Lower leg skin (tissue), 3 donors: ENCODE results near the gene SYDE1.

ENCODE experiments used
- POLR2A ChIP-seq, 2 donors: fragments of 450-650 bp; IDR thresholded peaks; one replicate each; pipeline ENCODE4 v1.6.1; 2016 to 2017; ENCODE audit warnings: antibody characterized with exemption in 2 of 2, mild to moderate bottlenecking in 1 of 2, moderate library complexity in 1 of 2
- TF ChIP-seq, protein P1 (sequence below), 3 donors: fragments of 450-650 bp; IDR thresholded peaks; one replicate each; pipeline ENCODE4 v1.5.1; 2016; ENCODE audit warnings: antibody characterized with exemption in 3 of 3, mild to moderate bottlenecking in 3 of 3, moderate library complexity in 2 of 3

DNA sequence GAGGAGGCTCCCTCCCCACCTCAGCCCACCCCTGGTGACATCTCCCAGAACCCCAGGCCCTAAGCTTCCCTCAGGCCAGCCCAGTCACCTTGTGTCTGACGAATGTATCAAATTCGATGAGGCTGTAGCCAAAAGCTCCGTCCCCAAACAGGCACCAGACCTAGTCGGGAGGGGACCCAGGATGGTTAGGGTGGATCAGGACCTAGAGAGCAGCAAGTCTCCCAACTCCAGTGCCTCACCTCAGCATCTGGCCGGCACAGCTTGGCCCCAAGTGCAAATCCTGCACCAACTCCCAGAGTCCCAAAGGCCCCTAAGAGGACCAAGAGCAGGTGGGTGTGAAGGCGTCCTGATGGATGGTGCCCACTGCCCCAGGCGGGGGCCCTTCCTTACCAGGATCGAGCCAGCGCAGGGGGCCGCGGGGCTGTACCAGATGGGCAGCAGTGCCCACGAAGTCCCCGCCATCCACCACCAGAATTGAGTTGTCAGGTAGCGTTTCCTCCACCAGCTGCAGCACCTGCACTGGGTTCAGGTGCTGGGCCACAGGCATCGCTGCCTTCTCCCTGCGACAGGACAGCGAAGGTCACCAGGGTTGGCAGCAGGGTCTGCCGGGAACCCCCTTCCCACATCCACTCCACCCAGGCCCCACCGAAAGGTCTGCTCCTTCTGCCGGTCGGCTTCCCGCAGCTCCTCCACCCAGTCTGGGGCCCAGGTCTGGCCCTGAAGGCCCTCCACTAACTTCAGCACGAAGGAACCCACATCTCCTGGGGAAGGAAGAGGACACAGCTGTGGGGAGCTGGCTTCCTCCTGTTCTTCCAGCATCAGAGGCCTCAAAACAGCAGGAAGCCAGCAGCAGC, 8.8 kb downstream of the SYDE1 start:
- TF ChIP-seq, protein P1, sequence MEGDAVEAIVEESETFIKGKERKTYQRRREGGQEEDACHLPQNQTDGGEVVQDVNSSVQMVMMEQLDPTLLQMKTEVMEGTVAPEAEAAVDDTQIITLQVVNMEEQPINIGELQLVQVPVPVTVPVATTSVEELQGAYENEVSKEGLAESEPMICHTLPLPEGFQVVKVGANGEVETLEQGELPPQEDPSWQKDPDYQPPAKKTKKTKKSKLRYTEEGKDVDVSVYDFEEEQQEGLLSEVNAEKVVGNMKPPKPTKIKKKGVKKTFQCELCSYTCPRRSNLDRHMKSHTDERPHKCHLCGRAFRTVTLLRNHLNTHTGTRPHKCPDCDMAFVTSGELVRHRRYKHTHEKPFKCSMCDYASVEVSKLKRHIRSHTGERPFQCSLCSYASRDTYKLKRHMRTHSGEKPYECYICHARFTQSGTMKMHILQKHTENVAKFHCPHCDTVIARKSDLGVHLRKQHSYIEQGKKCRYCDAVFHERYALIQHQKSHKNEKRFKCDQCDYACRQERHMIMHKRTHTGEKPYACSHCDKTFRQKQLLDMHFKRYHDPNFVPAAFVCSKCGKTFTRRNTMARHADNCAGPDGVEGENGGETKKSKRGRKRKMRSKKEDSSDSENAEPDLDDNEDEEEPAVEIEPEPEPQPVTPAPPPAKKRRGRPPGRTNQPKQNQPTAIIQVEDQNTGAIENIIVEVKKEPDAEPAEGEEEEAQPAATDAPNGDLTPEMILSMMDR (IDR thresholded peaks at IDR 0.05) = no peak
- TF ChIP-seq POLR2A (IDR thresholded peaks at IDR 0.05) = no peak
